Endothelial cell of umbilical vein (primary cell): Measurements from ENCODE around the gene B3GNT9. TPM values are rescaled to one million over a fixed set of nuclear protein-coding genes. Genes with fewer than 3 reads are reported as not detected.
A peak's percentile ranks its signal among the peaks of the same experiment; 100 is the strongest.

Experiments used
- BruUV-seq: library from RNA; stranded (reverse); fragments of 400-500 nt; replicated peaks from 2 replicates; lab custom pipeline; 2021; lab: Mats Ljungman, UMichigan
- CTCF ChIA-PET: fragments of 300-600, 350-600 bp; sonication (Branson Sonifier 250); formaldehyde crosslinking; loops from one replicate; lab custom pipeline; 2021; ENCODE audit warnings: antibody characterized with exemption, inconsistent platforms; lab: Charles Lee
- POLR2A ChIA-PET: fragments of 300-600, 350-600 bp; sonication (Branson Sonifier 250); formaldehyde crosslinking; loops from one replicate; lab custom pipeline; 2021; ENCODE audit warnings: antibody characterized with exemption, inconsistent platforms; lab: Charles Lee
- DNase-seq: peaks from one replicate; pipeline ENCODE4 v3.0.0-alpha.2; 2011; ENCODE audit warnings: low read depth, low spot score
- FAIRE-seq: peaks from 2 replicates; lab custom pipeline; 2011; peaks lifted over from hg19 to GRCh38; lab: Jason Lieb, UNC
- H2AFZ ChIP-seq: 2 replicates; pipeline ENCODE4 v1.6.0; 2012; ENCODE audit warnings: low read depth, low read length, control low read depth, inconsistent platforms
- H3K27ac ChIP-seq: 2 replicates; pipeline ENCODE4 v1.5.1; 2011; ENCODE audit warnings: low read depth, mild to moderate bottlenecking, control low read depth, low read length, moderate library complexity; ENCODE audit not compliant: insufficient read depth
- H3K27me3 ChIP-seq, 2 experiments: 2 replicates each; pipeline versions ENCODE4 v1.6.0 to v1.6.1; 2011; ENCODE audit warnings: low read length in 2 of 2, mixed read lengths in 1 of 2; ENCODE audit not compliant: control insufficient read depth in 2 of 2, insufficient read depth in 2 of 2
- H3K36me3 ChIP-seq, 2 experiments: 2 replicates in 1 of 2; 3 replicates in 1 of 2; pipeline ENCODE4 v1.5.1; 2011; ENCODE audit warnings: low read length in 2 of 2, mild to moderate bottlenecking in 1 of 2, moderate library complexity in 1 of 2; ENCODE audit not compliant: control insufficient read depth in 2 of 2, insufficient read depth in 2 of 2; ENCODE audit errors: extremely low read depth in 1 of 2
- H3K4me1 ChIP-seq: 3 replicates; pipeline ENCODE4 v1.5.1; 2011; ENCODE audit warnings: mild to moderate bottlenecking, low read length; ENCODE audit not compliant: control insufficient read depth, insufficient read depth; ENCODE audit errors: extremely low read depth
- H3K4me2 ChIP-seq: 2 replicates; pipeline ENCODE4 v1.6.1; 2011; ENCODE audit warnings: low read length, control low read depth, mixed read lengths; ENCODE audit not compliant: insufficient read depth
- H3K4me3 ChIP-seq, 3 experiments: fragments of 200-600 bp in 1 of 3; sonication (generic), shearing (Covaris generic) in 1 of 3; replicated peaks in 1 of 3; 2 replicates each; pipeline ENCODE4 v1.5.1; 2011 to 2016; ENCODE audit warnings: control low read depth in 3 of 3, low read length in 3 of 3, mild to moderate bottlenecking in 2 of 3, inconsistent platforms in 1 of 3, low read depth in 1 of 3, moderate library complexity in 1 of 3; ENCODE audit not compliant: insufficient read depth in 1 of 3
- H3K79me2 ChIP-seq: 2 replicates; pipeline ENCODE4 v1.6.0; 2012; ENCODE audit warnings: low read length, inconsistent platforms; ENCODE audit not compliant: control insufficient read depth, insufficient read depth
- H3K9ac ChIP-seq: replicated peaks from 2 replicates; pipeline ENCODE3; 2011; ENCODE audit warnings: low read length, control low read depth; ENCODE audit not compliant: insufficient read depth; ENCODE audit errors: extremely low read depth
- H3K9me1 ChIP-seq: replicated peaks from 3 replicates; pipeline ENCODE4 v1.6.0; 2011; ENCODE audit warnings: mild to moderate bottlenecking, low read length; ENCODE audit not compliant: control insufficient read depth, insufficient read depth; ENCODE audit errors: extremely low read depth
- H3K9me3 ChIP-seq: replicated peaks from 2 replicates; pipeline ENCODE4 v1.5.1; 2012; ENCODE audit warnings: low read length, inconsistent platforms; ENCODE audit not compliant: control insufficient read depth, insufficient read depth
- H4K20me1 ChIP-seq: replicated peaks from 2 replicates; pipeline ENCODE3; 2011; ENCODE audit warnings: mild to moderate bottlenecking, low read length; ENCODE audit not compliant: control insufficient read depth, insufficient read depth; ENCODE audit errors: extremely low read depth
- EZH2 ChIP-seq: IDR thresholded peaks from 2 replicates; pipeline ENCODE4 v1.6.1; 2012; ENCODE audit warnings: borderline replicate concordance, low read depth, mild to moderate bottlenecking, moderate library complexity, low read length, inconsistent platforms; ENCODE audit not compliant: severe bottlenecking
- FOS ChIP-seq: IDR thresholded peaks from 2 replicates; pipeline ENCODE4 v1.6.1; 2011; ENCODE audit warnings: mild to moderate bottlenecking, low read length, moderate library complexity, borderline replicate concordance; ENCODE audit not compliant: insufficient read depth
- GATA2 ChIP-seq: IDR thresholded peaks from 2 replicates; pipeline ENCODE4 v1.7.0; 2011; ENCODE audit warnings: low read depth, mild to moderate bottlenecking, moderate library complexity, mixed read lengths, low read length; ENCODE audit not compliant: insufficient read length, insufficient read depth
- JUN ChIP-seq: IDR thresholded peaks from 2 replicates; pipeline ENCODE4 v1.6.1; 2011; ENCODE audit warnings: borderline replicate concordance, low read depth; ENCODE audit not compliant: insufficient read length, insufficient read depth
- MYC ChIP-seq: IDR thresholded peaks from one replicate; pipeline ENCODE4 v1.6.1; 2011; ENCODE audit warnings: mild to moderate bottlenecking, low read depth, low read length
- POLR2A ChIP-seq: IDR thresholded peaks from 2 replicates; pipeline ENCODE4 v1.6.1; 2012; ENCODE audit warnings: low read depth, mild to moderate bottlenecking, control low read depth, low read length
- POLR2AphosphoS5 ChIP-seq: IDR thresholded peaks from 2 replicates; pipeline ENCODE4 v1.6.1; 2012; ENCODE audit warnings: low read depth, mild to moderate bottlenecking, control low read depth, low read length, moderate library complexity; ENCODE audit not compliant: insufficient read depth
- dilution Hi-C: fragments of 300-500 bp; cut with MboI; formaldehyde crosslinking; loops from one replicate; pipeline ENCODE4 v1.15.0; 2019; ENCODE audit warnings: low sequenced_read_pairs; ENCODE audit not compliant: extremely low pct_ligation_motif_present
- intact Hi-C: fragments of 100-400 bp; cut with micrococcal nuclease; formaldehyde crosslinking; loops from one replicate; pipeline ENCODE4 v1.10.0; 2022
- polyA plus RNA-seq, 4 experiments: library from polyadenylated mRNA; depleted of rRNA in 3 of 4; stranded (reverse) in 3 of 4; unstranded in 1 of 4; fragments of >200 nt; gene quantifications; 2 replicates each; pipeline versions ENCODE4 v1.2.1 to v1.2.3, GENCODE V29; 2011 to 2012; ENCODE audit warnings: missing spikeins in 1 of 4
- total RNA-seq: library from RNA; stranded (reverse); gene quantifications from 2 replicates; pipeline ENCODE4 v1.2.3, GENCODE V29; 2021
- TF ChIP-seq, protein P1 (sequence below), 2 donors: IDR thresholded peaks; 1 replicate in 1 of 2; 2 replicates in 1 of 2; pipeline ENCODE4 v1.5.1; 2011; ENCODE audit warnings: low read length in 2 of 2, mild to moderate bottlenecking in 2 of 2, moderate library complexity in 2 of 2, control low read depth in 1 of 2, inconsistent platforms in 1 of 2, low read depth in 1 of 2; ENCODE audit not compliant: insufficient read depth in 1 of 2; ENCODE audit errors: extremely low read depth in 1 of 2
- TF ChIP-seq, protein P2 (sequence below): IDR thresholded peaks from 2 replicates; pipeline ENCODE4 v1.6.1; 2011; ENCODE audit not compliant: insufficient read depth, insufficient read length

B3GNT9 gene
- total and polyA plus RNA-seq, 2 donors (not counting 3 experiments of a cell fraction or from before 2014, with no cell fraction given) = 4.0 to 6.4 TPM

DNA sequence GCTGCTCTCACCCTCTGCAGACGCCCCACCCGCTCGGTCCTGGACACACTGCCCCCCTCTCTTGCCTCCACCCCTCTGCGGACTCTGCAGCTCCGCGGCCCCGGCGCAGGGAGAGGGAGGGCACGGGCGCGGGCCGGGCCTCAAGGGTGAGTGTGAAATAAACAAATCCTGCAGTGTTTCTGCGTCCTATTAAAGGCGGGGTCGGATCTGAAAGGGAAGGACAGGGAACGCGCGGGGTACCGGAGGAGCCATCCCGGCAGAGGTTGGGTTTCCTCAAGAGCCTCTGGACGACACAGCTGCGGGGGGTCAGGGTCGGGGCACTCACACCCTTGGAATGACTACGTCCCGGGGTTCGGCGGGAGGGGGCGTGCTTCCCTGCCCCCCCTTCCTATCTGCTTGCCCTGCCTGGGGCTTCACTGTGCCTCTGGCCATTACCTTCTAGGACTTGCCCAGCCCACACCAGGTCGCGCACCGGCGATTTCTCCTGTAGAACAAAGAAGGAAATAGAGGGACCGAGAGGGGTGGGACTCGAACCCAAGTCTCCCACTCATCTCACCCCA, 13.3 kb upstream of the B3GNT9 start:
- Histone ChIP-seq H3K4me1 (peaks cover 18% of the 10 kb centered on the region), H3K36me3 (no peaks in the 10 kb centered on the region), H3K4me2 (peak overlapping the region; percentile 43), H3K9me3 (no peaks in the 10 kb centered on the region), H3K9ac (no peak overlapping the region), H3K9me1 (no peaks in the 10 kb centered on the region), H3K4me3 (peak overlapping the region in 1 of 3 experiments; percentile 8), H2AFZ (no peak overlapping the region), H3K27me3 (peaks cover 36 to 46% of the 10 kb centered on the region in 2 experiments), H3K79me2 (no peaks in the 10 kb centered on the region), H4K20me1 (no peaks in the 10 kb centered on the region), H3K27ac (no peak overlapping the region)
- dilution Hi-C loops (no loop called here), intact Hi-C loops (no loop called here)
- CTCF ChIA-PET = interaction anchor here (0.7 to 3.4 kb wide), 4 partner anchors 9 to 21 kb away, joined by 3 to 23 read pairs (median 10); no protein-coding TSS in a partner anchor
- POLR2A ChIA-PET = interaction anchor here (0.8 kb wide), 1 partner anchor 65 kb away, joined by 5 read pairs; no protein-coding TSS in a partner anchor
- TF ChIP-seq, protein P1, sequence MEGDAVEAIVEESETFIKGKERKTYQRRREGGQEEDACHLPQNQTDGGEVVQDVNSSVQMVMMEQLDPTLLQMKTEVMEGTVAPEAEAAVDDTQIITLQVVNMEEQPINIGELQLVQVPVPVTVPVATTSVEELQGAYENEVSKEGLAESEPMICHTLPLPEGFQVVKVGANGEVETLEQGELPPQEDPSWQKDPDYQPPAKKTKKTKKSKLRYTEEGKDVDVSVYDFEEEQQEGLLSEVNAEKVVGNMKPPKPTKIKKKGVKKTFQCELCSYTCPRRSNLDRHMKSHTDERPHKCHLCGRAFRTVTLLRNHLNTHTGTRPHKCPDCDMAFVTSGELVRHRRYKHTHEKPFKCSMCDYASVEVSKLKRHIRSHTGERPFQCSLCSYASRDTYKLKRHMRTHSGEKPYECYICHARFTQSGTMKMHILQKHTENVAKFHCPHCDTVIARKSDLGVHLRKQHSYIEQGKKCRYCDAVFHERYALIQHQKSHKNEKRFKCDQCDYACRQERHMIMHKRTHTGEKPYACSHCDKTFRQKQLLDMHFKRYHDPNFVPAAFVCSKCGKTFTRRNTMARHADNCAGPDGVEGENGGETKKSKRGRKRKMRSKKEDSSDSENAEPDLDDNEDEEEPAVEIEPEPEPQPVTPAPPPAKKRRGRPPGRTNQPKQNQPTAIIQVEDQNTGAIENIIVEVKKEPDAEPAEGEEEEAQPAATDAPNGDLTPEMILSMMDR (IDR thresholded peaks at IDR 0.05; ENCODE audit: extremely low read depth in 1 of 2, insufficient read depth in 1 of 2, low read depth in 1 of 2, low read length in 2 of 2) = no peak
- TF ChIP-seq POLR2A = no peak
- TF ChIP-seq EZH2 = no peak
- TF ChIP-seq MYC = no peak
- TF ChIP-seq JUN = no peak
- no peak for TF ChIP-seq FOS
- no peak for TF ChIP-seq POLR2AphosphoS5
- TF ChIP-seq, protein P2, sequence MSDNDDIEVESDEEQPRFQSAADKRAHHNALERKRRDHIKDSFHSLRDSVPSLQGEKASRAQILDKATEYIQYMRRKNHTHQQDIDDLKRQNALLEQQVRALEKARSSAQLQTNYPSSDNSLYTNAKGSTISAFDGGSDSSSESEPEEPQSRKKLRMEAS = no peak
- no peak for TF ChIP-seq GATA2
- DNase-seq = no peak
- BruUV-seq = no TSS peak
- FAIRE-seq = no peak
